RWPE1 (cell line): ENCODE data around the gene SMARCB1.
A peak's percentile ranks its signal among the peaks of the same experiment; 100 is the strongest.

Experiments used
- CTCF ChIA-PET: fragments of 350-600 bp; sonication (Branson Sonifier 250); formaldehyde crosslinking; extraction: SDS; loops from one replicate; lab custom pipeline; 2021; lab: Yijun Ruan, JAX
- POLR2A ChIA-PET: fragments of 400-600 bp; formaldehyde crosslinking; extraction: SDS; loops from one replicate; lab custom pipeline; 2020; ENCODE audit warnings: antibody characterized with exemption; ENCODE audit not compliant: low non-redundant PET; lab: Yijun Ruan, JAX
- DNase-seq: peaks from one replicate; pipeline ENCODE4 v3.0.0; 2012; ENCODE audit warnings: low spot score
- H3K27ac ChIP-seq: fragments of 450-650 bp; 2 replicates; pipeline ENCODE4 v1.5.1; 2017
- CTCF ChIP-seq: fragments of 450-650 bp; conservative IDR thresholded peaks from 2 replicates; pipeline ENCODE4 v1.5.1; 2017; ENCODE audit warnings: low read depth, mild to moderate bottlenecking

The SMARCB1 gene

GRCh38 chr22:23804781-23805291, 18.1 kb downstream of the SMARCB1 start:
- H3K27ac ChIP-seq: 0 out of 2 replicates have a peak overlapping the region, but pooled peaks have one; percentile 11
- ChIA-PET CTCF (no interaction called here), POLR2A (no interaction called here)
- no peak for TF ChIP-seq CTCF
- DNase-seq: no peak

GRCh38 chr22:23806837-23807236, 20.1 kb downstream of the SMARCB1 start:
- no peak for TF ChIP-seq CTCF

GRCh38 chr22:23812378-23812777, 25.6 kb downstream of the SMARCB1 start:
- no peak for DNase-seq
- CTCF ChIA-PET: interaction anchor here (0.6 kb wide), 1 partner anchor 107 kb away, joined by 3 read pairs; no protein-coding TSS in a partner anchor
- POLR2A ChIA-PET: no interaction called here
- TF ChIP-seq CTCF: no peak
- H3K27ac ChIP-seq: no peak overlapping the region

More at GRCh38 chr22:23806837-23807236, 20.1 kb downstream of the SMARCB1 start:
- ChIA-PET POLR2A (no interaction called here), CTCF (no interaction called here)
- no peak for DNase-seq
- H3K27ac ChIP-seq: no peak overlapping the region

- ChIA-PET CTCF (no interaction called here), POLR2A (no interaction called here)
- no peak for DNase-seq
- no peak overlapping the region for H3K27ac ChIP-seq
- TF ChIP-seq CTCF: no peak
Observed at GRCh38 chr22:23815541-23816155, 28.9 kb downstream of the SMARCB1 start.

- CTCF ChIA-PET: no interaction called here
- POLR2A ChIA-PET: no interaction called here
- TF ChIP-seq CTCF: no peak
- no peak for DNase-seq
- no peak overlapping the region for H3K27ac ChIP-seq
Observed at GRCh38 chr22:23816156-23816976, 29.6 kb downstream of the SMARCB1 start.

GRCh38 chr22:23817146-23817545, 30.4 kb downstream of the SMARCB1 start:
- POLR2A ChIA-PET: no interaction called here
- H3K27ac ChIP-seq: no peak overlapping the region
- DNase-seq: no peak
- no peak for TF ChIP-seq CTCF
- CTCF ChIA-PET: no interaction called here
